Hepatocyte (in vitro differentiated cells): Measurements from ENCODE around the gene VEPH1. TPM values are rescaled to one million over a fixed set of nuclear protein-coding genes. Genes with fewer than 3 reads are reported as not detected.

Source experiments
- DNase-seq: peaks from one replicate; pipeline ENCODE4 v3.0.0-alpha.2; 2016; ENCODE audit warnings: low spot score
- H2AFZ ChIP-seq: fragments of 200-600 bp; sonication (generic); 2 replicates; pipeline ENCODE4 v1.6.0; 2016; ENCODE audit warnings: antibody characterized with exemption, mild to moderate bottlenecking
- H3K27ac ChIP-seq: fragments of 200-600 bp; sonication (generic); 2 replicates; pipeline ENCODE4 v1.5.1; 2016; ENCODE audit warnings: mild to moderate bottlenecking
- H3K27me3 ChIP-seq: fragments of 200-600 bp; sonication (generic); 2 replicates; pipeline ENCODE4 v1.6.1; 2016
- H3K36me3 ChIP-seq: fragments of 200-600 bp; sonication (generic); replicated peaks from 2 replicates; pipeline ENCODE4 v1.5.1; 2016; ENCODE audit warnings: low read depth; ENCODE audit not compliant: insufficient read depth
- H3K4me1 ChIP-seq: fragments of 200-600 bp; sonication (generic); 2 replicates; pipeline ENCODE4 v1.5.1; 2016; ENCODE audit warnings: mild to moderate bottlenecking, moderate library complexity; ENCODE audit not compliant: insufficient read depth
- H3K4me2 ChIP-seq: fragments of 200-600 bp; sonication (generic); 2 replicates; pipeline ENCODE4 v1.6.0; 2016
- H3K4me3 ChIP-seq: fragments of 200-600 bp; sonication (generic); 2 replicates; pipeline ENCODE4 v1.5.1; 2016; ENCODE audit warnings: mild to moderate bottlenecking
- H3K79me2 ChIP-seq: fragments of 200-600 bp; sonication (generic); 2 replicates; pipeline ENCODE4 v1.6.0; 2017; ENCODE audit warnings: mild to moderate bottlenecking
- H3K9me2 ChIP-seq: fragments of 200-600 bp; sonication (generic); replicated peaks from 2 replicates; pipeline ENCODE4 v1.6.0; 2017; ENCODE audit warnings: mild to moderate bottlenecking; ENCODE audit not compliant: insufficient read depth
- H3K9me3 ChIP-seq: fragments of 200-600 bp; sonication (generic); 2 replicates; pipeline ENCODE4 v1.5.1; 2016; ENCODE audit warnings: low read depth, mild to moderate bottlenecking
- H4K20me1 ChIP-seq: fragments of 200-600 bp; sonication (generic); 2 replicates; pipeline ENCODE4 v1.6.0; 2016; ENCODE audit warnings: mild to moderate bottlenecking; ENCODE audit not compliant: insufficient read depth, poor library complexity, severe bottlenecking
- EZH2 ChIP-seq: fragments of 200-600 bp; sonication (generic); IDR thresholded peaks from 2 replicates; pipeline ENCODE4 v1.6.1; 2016; ENCODE audit warnings: antibody characterized with exemption, mild to moderate bottlenecking, borderline replicate concordance
- EZH2phosphoT487 ChIP-seq: fragments of 200-600 bp; sonication (generic); IDR thresholded peaks from one replicate; pipeline ENCODE4 v1.6.1; 2018; ENCODE audit warnings: antibody characterized with exemption, mild to moderate bottlenecking, low read depth, moderate library complexity; ENCODE audit not compliant: unreplicated experiment, severe bottlenecking
- WGBS: methylation state at CpG from one replicate; pipeline ENCODE4 v1.1.6; 2016; ENCODE audit warnings: low lambda C conversion rate; ENCODE audit errors: missing lambda C conversion rate; 5-methylcytosine and 5-hydroxymethylcytosine counted together
- polyA plus RNA-seq: library from polyadenylated mRNA; unstranded; fragments of >200 nt; fragmentation: Nextera tagmentation; extraction: Ambion mirVana; gene quantifications from 2 replicates; pipeline ENCODE4 v1.2.1, GENCODE V29; 2016
- total RNA-seq: library from RNA; depleted of rRNA; stranded (reverse); fragments of >200 nt; gene quantifications from 2 replicates; pipeline ENCODE4 v1.2.3, GENCODE V29; 2014
- TF ChIP-seq, protein P1 (sequence below): fragments of 200-600 bp; sonication (generic); IDR thresholded peaks from 2 replicates; pipeline ENCODE4 v1.5.1; 2016; ENCODE audit warnings: antibody characterized with exemption, mild to moderate bottlenecking; ENCODE audit not compliant: poor library complexity

VEPH1 gene
- total and polyA plus RNA-seq, 2 experiments from 2014 or later, result 2.5 to 4.7 TPM

DNA sequence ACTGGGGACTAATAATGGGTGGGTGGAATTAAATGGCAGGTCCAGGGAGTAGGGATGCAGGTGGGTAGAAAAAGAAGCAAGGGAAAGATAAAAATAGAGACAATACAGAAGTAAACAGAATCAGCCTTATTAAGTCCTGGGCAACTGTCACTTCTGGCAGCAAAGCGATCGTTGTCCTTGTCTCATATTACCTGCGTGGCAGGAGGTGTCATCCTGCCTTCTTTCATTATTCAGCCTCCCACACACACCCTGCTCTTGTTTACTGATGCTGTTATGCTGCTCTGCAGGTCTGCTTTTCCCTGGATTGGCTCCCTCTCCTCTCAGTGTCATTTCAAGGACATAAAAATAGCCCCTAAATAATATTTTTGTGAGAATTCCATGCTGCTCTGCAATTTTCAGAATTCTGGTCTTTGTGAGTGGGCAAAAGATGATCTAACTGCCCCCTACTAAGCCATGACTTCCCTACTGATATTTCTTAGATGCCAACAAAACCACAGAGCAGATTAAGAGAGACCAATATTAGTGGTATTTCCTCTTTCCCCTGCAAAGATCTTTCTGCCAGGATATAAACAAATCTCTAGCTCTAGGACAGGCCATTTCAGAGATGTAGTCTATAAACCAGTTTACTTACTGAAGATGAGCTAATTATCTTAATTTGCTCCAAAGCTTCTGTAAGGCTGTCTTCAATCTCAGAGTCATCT lies 8.5 kb downstream of the VEPH1 start:
- no peak for DNase-seq
- WGBS, result 63% methylated on average over 3 of the region's 3 CpGs
- Histone ChIP-seq H3K9me3 (no peaks in the 10 kb centered on the region), H3K9me2 (no peaks in the 10 kb centered on the region), H4K20me1 (no peaks in the 10 kb centered on the region), H3K4me2 (no peak overlapping the region), H3K27ac (no peak overlapping the region), H3K27me3 (no peaks in the 10 kb centered on the region), H3K36me3 (no peaks in the 10 kb centered on the region), H3K4me1 (no peaks in the 10 kb centered on the region), H2AFZ (no peak overlapping the region), H3K4me3 (no peak overlapping the region), H3K79me2 (no peaks in the 10 kb centered on the region)
- TF ChIP-seq EZH2phosphoT487 (no peak), EZH2 (no peak)
- TF ChIP-seq, protein P1, sequence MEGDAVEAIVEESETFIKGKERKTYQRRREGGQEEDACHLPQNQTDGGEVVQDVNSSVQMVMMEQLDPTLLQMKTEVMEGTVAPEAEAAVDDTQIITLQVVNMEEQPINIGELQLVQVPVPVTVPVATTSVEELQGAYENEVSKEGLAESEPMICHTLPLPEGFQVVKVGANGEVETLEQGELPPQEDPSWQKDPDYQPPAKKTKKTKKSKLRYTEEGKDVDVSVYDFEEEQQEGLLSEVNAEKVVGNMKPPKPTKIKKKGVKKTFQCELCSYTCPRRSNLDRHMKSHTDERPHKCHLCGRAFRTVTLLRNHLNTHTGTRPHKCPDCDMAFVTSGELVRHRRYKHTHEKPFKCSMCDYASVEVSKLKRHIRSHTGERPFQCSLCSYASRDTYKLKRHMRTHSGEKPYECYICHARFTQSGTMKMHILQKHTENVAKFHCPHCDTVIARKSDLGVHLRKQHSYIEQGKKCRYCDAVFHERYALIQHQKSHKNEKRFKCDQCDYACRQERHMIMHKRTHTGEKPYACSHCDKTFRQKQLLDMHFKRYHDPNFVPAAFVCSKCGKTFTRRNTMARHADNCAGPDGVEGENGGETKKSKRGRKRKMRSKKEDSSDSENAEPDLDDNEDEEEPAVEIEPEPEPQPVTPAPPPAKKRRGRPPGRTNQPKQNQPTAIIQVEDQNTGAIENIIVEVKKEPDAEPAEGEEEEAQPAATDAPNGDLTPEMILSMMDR, result no peak

DNA sequence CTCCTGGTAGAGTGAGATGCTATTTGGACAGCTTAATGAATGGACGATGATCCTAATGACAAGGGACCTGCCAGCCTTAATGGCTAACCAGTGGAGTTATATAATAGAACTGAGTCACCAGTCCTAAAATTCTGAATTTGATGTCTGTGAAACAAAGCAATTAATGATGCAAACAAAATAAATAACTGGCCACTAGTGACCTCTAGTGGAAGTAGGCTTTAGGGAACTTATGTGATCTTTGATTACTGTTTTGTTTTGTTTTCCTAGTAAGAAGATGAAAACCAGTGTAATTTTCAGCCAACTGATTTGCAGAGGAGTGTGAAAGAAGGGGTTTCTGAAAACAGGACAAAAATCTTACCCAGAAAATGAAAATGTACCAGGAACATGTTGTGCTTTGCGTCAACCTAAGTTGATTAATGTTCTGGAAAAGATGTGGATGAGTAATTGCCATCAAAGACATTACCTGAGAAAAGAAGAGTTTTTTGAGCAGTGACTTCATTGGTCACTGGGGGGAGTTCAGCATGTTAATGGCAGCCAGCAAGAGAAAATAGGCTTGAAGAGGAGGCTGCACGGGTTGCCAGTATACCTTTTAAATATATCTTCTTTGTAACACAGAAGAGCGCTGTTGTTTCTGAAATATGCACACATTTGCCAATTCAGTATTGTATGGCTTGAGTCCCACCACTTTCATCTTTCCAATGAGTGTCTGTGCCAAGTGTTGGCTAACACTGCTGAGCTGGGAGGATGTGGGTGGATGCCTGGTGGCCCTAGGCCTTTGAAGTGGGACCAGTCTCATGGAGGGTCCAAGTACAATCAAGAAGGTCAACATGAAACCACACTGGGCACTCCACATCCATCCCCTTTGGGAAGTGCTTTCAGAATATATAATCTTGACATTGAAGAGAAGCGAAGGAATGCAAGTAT lies 9.3 kb downstream of the VEPH1 start:
- DNase-seq, result peak; percentile 54

DNA sequence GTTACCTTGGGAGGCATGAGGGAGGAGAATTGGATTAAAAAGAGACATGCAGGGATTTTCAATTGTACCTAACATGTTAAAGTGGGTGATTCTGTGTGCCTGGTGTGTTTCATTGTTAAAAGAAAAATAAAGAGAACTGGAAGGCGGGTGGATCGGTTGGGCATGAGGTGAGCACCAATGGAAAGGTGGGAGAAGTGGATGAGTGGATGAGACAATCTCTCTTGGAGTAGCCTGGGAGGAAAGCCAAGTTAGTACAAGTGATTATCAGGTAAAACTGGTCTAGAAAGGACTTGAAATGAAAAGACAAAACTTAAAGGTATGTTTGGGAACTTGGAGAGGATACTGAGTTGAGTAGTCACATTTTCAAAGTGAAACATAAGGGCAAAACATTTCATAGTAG lies 12.1 kb downstream of the VEPH1 start:
- no peaks in the 10 kb centered on the region for H3K27me3 ChIP-seq
- H3K36me3 ChIP-seq, result no peaks in the 10 kb centered on the region
- H3K4me1 ChIP-seq, result no peaks in the 10 kb centered on the region
- H3K9me2 ChIP-seq, result no peaks in the 10 kb centered on the region
- TF ChIP-seq EZH2phosphoT487 (no peak), EZH2 (no peak)
- TF ChIP-seq, protein P1, result no peak
- H3K27ac ChIP-seq, result no peak overlapping the region
- H2AFZ ChIP-seq, result no peak overlapping the region
- H3K9me3 ChIP-seq, result no peaks in the 10 kb centered on the region
- no peaks in the 10 kb centered on the region for H3K79me2 ChIP-seq
- no peak overlapping the region for H3K4me3 ChIP-seq
- H3K4me2 ChIP-seq, result no peak overlapping the region
- no peaks in the 10 kb centered on the region for H4K20me1 ChIP-seq
- no peak for DNase-seq
- WGBS, result 88% methylated on average over 2 of the region's 2 CpGs

More for the DNA sequence above, 9.3 kb downstream of the VEPH1 start:
- Histone ChIP-seq H3K9me2 (no peaks in the 10 kb centered on the region), H3K36me3 (no peaks in the 10 kb centered on the region), H3K4me2 (no peak overlapping the region), H4K20me1 (no peaks in the 10 kb centered on the region), H3K4me1 (no peaks in the 10 kb centered on the region), H2AFZ (no peak overlapping the region), H3K27ac (no peak overlapping the region), H3K27me3 (no peaks in the 10 kb centered on the region), H3K9me3 (no peaks in the 10 kb centered on the region), H3K79me2 (no peaks in the 10 kb centered on the region), H3K4me3 (no peak overlapping the region)
- TF ChIP-seq, protein P1, result peak; percentile 69
- no peak for TF ChIP-seq EZH2
- 85% methylated on average over 5 of the region's 5 CpGs for WGBS
